Stimulated activated CD4-positive, alpha-beta T cell treated with anti-CD3 and anti-CD28 coated beads, Interleukin-2, amount 100 ng/mL, for 24 hours (primary cell): ENCODE results near the gene EXOSC10.
A peak's percentile ranks its signal among the peaks of the same experiment; 100 is the strongest.
"Not testable (repeated sequence)": the region's sequence is repeated elsewhere in the genome, so short reads cannot be mapped to it uniquely, and the experiment has no call there.

Experiments
- DNase-seq, 2 donors: peaks; one replicate each; pipeline ENCODE4 v3.0.0-alpha.2; 2020

Gene EXOSC10

DNA sequence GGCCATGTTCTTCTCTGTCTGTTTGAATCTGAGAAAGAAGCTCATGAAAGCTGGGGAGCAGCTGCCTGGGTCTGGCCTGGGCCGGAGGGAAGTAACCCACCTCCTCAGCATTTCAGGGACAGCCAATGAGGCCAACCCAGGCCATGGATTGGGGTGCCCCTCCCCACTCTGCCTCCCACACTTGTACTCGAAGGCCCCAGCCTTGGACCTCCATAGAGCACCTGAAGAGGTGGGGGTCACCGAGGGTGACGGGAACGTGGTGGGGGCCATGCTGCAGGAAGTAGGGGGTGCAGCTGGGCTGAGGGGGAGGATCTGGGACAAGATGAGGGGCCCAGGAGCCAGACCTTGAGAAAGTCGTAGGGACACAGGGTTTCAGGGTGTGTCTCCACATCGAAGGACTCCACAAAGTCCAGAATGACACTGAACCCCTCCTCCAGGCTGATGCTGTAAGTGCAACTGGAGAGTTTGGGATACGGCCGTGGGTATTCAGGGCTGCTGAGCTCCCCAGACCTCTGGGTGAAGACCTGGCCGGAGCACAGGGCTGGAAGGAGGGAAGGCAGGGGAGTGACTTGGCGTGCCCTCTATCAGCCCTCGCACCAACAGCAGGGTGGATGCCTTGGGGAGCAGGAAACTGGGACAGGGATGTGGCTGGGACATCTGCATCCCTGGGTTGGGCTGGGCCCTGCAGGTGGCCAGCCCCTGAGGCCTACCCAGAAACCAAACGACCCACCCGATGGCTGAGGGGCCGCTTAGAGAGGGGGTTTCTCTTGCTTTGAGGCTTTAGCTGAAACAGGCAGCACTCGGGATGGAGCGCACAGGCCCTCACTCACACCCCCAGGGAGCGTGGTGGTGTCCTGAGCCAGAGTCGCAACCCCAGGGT is 56.4 kb downstream of the EXOSC10 start:
- DNase-seq: no peak

DNA sequence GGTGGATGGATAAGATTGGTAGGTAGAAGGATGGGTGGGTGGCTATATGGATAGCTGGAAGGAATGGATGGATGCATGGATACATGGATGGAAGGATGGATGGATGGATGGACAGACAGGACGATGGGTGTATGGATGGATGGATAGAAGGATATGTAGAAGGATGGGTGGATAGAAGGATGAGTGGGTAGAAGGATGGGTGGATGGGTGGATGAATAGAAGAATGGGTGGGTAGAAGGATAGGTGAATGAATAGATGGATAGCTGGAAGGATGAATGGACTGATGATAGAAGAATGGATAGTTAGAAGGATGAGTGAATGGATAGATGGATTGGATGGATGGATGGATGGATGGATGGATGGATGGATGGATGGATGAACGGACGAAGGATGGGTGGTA is 57.6 kb downstream of the EXOSC10 start:
- DNase-seq: no peak

DNA sequence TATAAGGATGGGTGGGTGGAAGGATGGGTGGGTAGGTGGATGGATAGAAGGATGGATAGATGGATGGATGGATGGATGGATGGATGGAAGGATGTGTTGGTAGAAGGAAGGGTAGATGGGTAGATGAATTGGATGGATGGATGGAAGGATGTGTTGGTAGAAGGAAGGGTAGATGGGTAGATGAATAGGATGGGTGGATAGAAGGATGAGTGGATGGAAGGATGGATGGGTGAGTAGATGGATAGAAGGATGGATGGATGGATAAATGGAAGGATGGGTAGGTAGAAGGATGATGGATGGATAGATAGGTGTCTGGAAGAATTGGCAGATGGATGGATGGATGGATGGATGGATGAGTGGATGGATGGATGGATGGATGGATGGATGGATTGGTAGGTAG is 58.6 kb downstream of the EXOSC10 start:
- no peak for DNase-seq

DNA sequence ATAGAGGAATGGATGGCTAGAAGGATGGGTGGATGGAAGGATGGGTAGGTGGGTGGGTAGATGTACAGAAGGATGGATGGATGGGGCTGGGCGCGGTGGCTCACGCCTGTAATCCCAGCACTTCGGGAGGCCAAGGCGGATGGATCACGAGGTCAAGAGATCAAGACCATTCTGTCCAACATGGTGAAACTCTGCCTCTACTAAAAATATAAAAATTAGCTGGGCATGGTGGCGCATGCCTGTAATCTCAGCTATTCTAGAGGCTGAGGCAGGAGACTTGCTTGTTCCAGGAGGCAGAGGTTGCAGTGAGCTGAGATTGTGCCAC is 59.6 kb downstream of the EXOSC10 start:
- not testable (repeated sequence) for DNase-seq

DNA sequence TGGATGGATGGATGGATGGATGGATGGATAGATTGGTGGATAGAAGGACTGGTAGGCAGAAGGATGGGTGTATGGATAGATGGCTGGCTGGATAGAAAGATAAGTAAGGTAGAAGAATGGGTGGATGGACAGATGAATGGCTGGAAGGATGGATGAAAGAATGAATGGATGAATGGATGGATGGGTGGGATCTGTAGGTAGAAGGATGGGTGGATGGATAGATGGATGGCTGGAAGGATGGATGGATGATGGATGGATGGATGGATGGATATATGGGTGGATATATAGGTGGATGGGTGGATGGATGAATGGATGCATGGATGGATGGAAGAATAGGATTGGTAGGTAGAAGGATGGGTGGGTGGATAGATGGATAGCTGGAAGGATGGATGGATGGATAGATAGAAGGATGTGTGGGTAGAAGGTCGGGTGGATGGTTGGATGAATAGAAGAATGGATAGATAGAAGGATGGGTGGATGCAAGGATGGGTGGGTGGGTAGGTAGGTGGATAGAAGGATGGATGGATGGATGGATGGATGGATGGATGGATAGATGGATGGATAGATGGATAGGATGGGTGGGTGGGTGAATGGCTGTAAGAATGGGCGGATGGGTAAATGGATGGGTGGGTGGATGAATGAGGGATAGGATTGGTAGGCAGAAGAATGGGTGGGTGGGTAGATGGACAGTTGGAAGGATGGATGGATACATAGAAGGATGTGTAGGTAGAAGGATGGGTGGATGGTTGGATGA is 60.1 kb downstream of the EXOSC10 start:
- DNase-seq: no peak

DNA sequence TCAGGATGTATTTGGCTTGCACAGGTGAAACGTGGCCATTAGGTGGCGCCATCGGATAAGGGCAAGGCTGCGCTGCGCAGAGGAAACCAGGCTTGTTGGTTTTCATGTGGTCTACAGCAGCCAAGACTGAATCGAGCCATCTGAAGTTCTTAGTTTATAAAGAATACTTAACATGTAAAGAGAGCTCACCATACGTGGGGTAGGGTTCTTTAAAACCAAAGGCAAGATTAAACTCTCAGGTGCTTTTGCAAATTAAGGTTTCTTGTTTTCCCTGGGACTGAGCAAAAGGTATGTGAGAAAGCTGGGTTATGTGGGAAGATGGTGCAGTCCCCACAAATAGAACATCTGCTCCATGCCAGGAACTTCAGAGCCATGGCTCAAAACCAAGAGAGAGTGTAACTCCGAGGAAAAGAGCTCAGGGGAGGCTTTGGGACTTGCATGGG is 61.9 kb downstream of the EXOSC10 start:
- DNase-seq: peak; percentile 92 to 93

DNA sequence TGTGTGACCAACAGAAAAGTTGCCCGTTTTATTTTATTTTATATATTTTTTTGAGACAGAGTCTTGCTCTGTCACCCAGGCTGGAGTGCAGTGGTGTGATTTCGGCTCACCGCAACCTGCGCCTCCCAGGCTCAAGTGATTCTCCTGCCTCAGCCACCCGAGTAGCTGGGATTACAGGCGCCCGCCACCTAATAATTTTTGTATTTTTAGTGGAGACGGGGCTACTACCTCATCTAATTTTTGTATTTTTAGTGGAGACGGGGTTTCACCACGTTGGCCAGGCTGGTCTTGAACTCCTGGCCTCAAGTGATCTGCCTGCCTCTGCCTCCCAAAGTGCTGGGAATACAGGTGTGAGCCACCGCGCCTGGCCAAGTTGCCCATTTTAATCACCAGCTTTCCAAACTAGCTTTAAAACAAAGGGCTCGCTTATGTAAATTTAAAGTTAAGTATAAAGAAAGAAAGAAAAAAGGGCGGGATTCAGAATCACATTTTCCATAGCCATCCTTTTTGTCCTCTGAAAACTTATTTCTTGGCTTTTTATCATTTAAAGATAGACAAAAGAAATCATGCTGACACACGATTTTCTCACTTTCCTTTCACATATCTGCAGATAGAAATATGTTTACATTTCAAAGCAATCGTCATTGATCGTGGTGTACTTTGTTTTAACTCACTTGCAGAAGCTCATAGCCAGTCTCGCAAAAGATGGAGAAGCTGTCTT is 62.5 kb downstream of the EXOSC10 start:
- DNase-seq: not testable (repeated sequence)

DNA sequence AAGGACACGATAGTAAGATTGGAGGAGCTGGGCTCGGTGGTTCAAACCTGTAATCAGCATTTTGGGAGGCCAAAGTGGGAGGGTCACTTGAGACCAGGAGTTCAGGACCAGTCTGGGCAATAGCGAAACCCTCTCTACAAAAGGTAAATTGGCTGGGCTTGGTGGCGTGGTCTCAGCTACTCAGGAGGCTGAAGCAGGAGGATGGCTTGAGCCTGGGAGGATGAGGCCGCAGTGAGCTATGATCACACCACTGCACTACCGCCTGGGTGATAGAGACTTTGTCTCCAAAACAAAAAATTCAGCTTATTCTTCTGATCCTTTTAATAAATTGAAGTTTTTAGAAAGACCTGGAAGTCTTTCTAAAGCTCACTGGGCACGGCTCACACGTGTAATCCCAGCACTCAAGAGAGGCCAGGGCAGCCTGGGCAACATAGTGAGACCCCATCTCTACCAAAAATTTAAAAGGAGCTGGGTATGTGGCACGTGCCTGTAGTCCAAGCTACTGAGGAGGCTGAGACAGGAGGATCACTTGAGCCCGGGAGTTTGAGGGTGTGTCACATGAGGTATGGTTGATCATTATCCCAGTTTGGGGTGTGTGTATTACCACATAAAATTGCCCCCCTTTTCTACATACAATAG is 67.9 kb downstream of the EXOSC10 start:
- DNase-seq: no peak

DNA sequence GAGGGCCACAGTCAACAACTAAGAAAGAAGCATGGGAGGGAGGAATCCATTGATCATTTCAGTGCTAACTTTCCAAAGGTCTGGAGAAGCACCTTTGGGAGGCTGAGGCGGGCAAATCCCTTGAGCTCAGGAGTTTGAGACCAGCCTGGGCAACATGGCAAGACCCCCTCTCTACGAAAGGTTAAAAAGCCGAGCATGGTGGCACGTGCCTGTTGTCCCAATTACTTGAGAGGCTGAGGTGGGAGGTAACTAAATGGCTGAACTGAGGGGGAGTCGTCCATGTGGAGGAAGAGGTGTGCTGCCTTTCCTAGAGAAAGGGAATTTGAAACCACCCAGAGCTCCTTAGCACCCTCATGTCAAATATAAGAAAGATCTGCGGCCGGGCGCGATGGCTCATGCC is 68.8 kb downstream of the EXOSC10 start:
- no peak for DNase-seq

DNA sequence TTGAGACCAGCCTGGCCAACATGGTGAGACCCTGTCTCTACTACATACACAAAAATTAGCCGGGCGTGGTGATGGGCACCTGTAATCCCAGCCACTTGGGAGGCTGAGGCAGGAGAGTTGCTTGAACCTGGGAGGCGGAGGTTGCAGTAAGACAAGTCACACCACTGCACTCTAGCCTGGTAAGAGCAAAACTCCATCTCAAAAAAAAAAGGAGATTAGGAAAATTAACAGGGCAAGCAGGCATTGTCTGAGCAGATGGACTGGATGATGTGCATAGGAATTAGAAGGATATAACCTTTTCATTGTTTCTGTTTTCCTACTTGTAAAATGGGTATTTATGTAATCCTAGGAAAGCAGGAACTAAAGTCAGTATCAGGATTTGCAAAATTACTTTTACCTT is 71.7 kb downstream of the EXOSC10 start:
- DNase-seq: no peak

DNA sequence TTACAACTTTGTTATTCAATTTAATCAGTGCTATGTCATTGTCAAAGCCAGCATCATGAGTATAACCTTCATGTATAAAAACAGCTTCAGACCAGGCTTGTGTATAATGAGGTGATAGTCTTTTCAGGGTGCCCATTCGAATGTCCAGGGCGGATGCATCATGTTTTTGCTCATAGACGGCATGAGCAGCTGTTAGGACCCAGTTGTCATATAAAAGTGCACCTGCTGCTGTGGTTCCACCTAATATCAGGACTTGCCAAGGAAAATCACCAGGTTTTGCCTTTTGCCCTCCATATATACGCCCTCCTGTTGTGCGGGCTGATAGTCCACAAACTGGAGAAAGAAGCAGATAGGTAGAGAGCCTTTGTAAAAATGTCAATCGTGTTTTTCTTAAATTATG is 72.4 kb downstream of the EXOSC10 start:
- DNase-seq: no peak

DNA sequence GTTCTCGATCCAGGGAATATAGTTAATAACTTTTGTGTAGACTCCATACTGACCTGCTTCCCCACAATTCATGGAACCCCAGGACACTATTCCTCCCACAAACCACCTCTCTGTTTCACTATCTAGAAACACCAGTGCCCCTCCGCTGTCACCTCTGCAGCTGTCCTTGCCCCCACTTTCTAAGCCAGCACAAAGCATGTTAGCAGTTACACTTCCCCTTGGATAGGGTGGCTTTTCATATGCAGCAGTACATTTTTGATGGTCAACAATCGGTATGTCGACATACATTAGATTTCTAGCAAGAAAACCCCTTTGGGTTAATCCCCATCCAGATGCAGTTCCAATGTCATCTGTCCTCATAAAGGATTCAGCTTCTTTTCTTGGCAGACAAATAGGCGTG is 72.8 kb downstream of the EXOSC10 start:
- no peak for DNase-seq

DNA sequence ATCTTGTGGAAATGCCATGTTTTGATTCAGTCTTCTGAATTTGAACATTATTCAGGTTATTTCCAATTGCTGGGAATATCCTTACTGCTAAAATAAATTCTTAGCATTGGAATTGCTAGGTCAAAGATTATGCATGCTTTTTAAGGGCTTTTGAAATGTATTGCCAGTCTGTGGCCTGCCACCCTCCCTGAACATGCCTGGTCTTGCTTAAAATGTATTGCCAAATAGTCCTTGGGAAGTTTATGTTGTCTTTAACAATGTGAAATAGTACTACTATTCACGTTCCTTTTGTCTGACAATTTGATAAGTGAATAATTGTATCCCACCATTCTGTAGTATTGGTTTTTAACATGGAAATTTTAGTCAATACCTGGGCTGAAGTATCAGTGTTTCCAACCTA is 73.6 kb downstream of the EXOSC10 start:
- no peak for DNase-seq

DNA sequence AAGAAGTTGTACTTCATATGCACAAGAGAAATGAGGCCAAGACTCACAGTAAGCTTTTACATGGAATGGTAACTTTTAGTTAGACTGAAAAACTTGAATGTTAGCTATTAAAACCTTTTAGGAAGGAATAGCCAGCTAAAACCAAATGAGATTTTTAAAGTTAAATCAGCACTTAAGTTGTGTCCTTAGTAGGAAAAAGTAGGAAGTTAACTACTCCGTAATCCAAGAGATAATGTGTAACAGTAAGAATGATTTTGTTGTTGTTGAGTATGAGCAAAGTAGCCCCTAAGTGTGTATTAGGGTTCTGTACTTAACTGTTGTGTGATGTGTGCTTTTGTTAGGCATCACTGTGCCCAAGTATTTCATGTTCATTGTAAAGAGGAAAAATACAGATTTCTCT is 74.1 kb downstream of the EXOSC10 start:
- no peak for DNase-seq

DNA sequence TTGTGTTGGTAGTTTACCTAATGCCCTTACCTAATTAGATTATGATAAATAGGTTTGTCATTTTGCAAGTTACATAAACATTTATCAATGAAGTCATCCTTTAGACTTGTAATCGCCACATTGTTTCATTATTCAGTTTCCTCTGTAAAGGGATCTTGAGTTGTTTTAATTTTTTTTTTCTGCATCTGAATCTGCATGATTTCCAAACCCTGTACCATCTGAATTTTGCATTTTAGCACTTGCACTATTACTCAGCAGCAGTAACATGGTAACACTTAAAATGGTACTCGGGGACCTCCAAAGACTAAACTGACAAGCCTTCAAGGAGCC is 74.8 kb downstream of the EXOSC10 start:
- DNase-seq: no peak

DNA sequence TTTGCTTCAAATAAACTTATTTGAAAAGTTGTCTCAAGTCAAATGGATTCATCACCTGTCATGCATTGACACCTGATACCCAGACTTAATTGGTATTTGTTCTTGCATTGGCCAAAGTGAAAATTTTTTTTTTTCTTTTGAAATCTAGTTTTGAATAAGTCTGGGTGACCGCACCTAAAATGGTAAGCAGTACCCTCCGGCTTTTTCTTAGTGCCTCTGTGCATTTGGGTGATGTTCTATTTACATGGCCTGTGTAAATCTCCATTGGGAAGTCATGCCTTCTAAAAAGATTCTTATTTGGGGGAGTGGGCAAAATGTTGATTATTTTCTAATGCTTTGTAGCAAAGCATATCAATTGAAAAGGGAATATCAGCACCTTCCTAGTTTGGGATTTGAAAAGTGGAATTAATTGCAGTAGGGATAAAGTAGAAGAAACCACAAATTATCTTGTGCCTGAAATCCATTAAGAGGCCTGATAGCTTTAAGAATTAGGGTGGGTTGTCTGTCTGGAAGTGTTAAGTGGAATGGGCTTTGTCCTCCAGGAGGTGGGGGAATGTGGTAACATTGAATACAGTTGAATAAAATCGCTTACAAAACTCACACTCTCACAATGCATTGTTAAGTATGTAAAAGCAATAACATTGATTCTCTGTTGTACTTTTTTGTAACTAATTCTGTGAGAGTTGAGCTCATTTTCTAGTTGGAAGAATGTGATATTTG is 75.4 kb downstream of the EXOSC10 start:
- no peak for DNase-seq

DNA sequence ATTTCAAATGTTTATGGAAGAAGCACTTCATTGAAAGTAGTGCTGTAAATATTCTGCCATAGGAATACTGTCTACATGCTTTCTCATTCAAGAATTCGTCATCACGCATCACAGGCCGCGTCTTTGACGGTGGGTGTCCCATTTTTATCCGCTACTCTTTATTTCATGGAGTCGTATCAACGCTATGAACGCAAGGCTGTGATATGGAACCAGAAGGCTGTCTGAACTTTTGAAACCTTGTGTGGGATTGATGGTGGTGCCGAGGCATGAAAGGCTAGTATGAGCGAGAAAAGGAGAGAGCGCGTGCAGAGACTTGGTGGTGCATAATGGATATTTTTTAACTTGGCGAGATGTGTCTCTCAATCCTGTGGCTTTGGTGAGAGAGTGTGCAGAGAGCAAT is 76.5 kb downstream of the EXOSC10 start:
- no peak for DNase-seq

DNA sequence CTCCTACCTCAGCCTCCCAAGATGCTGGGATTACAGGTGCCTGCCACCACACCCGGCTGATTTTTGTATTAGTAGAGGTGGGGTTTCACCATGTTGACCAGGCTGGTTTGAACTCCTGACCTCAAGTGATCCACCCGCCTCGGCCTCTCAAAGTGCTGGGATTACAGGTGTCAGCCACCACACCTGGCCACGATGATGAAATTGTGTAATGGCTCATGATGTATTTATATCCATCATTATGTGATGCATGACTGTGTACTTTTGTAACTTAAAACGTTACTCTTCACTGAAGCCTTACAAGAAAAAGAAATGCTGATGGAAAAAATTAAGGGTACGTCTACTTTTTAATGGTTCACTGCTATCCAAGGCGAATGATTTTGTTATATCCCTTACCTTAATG is 79.7 kb downstream of the EXOSC10 start:
- DNase-seq: no peak

DNA sequence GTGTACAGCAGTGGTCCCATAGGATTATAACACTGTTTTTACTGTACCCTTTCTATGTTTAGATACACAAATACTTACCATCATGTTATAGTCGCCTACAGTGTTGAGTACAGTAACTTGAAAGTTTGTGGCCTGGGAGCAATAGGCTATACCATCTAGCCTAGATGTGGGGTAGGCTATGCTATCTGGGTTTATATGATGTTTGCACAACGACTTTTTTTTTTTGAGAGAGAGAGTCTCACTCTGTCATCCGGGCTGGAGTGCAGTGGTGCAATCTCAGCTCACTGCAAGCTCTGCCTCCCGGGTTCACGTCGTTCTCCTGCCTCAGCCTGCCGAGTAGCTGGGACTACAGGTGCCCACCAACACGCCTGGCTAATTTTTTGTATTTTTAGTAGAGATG is 80.3 kb downstream of the EXOSC10 start:
- not testable (repeated sequence) for DNase-seq
